RWPE1 (cell line): Measurements from ENCODE around the gene ZMYM3.
"Not testable (repeated sequence)": the region's sequence is repeated elsewhere in the genome, so short reads cannot be mapped to it uniquely, and the experiment has no call there.

Experiments used
- CTCF ChIA-PET: fragments of 350-600 bp; sonication (Branson Sonifier 250); formaldehyde crosslinking; extraction: SDS; loops from one replicate; lab custom pipeline; 2021; lab: Yijun Ruan, JAX
- POLR2A ChIA-PET: fragments of 400-600 bp; formaldehyde crosslinking; extraction: SDS; loops from one replicate; lab custom pipeline; 2020; ENCODE audit warnings: antibody characterized with exemption; ENCODE audit not compliant: low non-redundant PET; lab: Yijun Ruan, JAX
- DNase-seq: peaks from one replicate; pipeline ENCODE4 v3.0.0; 2012; ENCODE audit warnings: low spot score
- H3K27ac ChIP-seq: fragments of 450-650 bp; 2 replicates; pipeline ENCODE4 v1.5.1; 2017
- TF ChIP-seq, protein P1 (sequence below): fragments of 450-650 bp; conservative IDR thresholded peaks from 2 replicates; pipeline ENCODE4 v1.5.1; 2017; ENCODE audit warnings: low read depth, mild to moderate bottlenecking

Gene ZMYM3

GRCh38 chrX:71269801-71270395, 16.0 kb upstream of the ZMYM3 start:
- POLR2A ChIA-PET = no interaction called here
- H3K27ac ChIP-seq = no peak overlapping the region
- CTCF ChIA-PET = no interaction called here
- DNase-seq = no peak
- TF ChIP-seq, protein P1, sequence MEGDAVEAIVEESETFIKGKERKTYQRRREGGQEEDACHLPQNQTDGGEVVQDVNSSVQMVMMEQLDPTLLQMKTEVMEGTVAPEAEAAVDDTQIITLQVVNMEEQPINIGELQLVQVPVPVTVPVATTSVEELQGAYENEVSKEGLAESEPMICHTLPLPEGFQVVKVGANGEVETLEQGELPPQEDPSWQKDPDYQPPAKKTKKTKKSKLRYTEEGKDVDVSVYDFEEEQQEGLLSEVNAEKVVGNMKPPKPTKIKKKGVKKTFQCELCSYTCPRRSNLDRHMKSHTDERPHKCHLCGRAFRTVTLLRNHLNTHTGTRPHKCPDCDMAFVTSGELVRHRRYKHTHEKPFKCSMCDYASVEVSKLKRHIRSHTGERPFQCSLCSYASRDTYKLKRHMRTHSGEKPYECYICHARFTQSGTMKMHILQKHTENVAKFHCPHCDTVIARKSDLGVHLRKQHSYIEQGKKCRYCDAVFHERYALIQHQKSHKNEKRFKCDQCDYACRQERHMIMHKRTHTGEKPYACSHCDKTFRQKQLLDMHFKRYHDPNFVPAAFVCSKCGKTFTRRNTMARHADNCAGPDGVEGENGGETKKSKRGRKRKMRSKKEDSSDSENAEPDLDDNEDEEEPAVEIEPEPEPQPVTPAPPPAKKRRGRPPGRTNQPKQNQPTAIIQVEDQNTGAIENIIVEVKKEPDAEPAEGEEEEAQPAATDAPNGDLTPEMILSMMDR = no peak

GRCh38 chrX:71268624-71269023, 14.7 kb upstream of the ZMYM3 start:
- H3K27ac ChIP-seq, POLR2A ChIA-PET, DNase-seq, CTCF ChIA-PET: not testable (repeated sequence)

- CTCF ChIA-PET = no interaction called here
- H3K27ac ChIP-seq = no peak overlapping the region
- no peak for DNase-seq
- TF ChIP-seq, protein P1 = no peak
- POLR2A ChIA-PET = no interaction called here
These were observed 2.9 kb upstream of the ZMYM3 start for GRCh38 chrX:71256856-71257255.

DNA sequence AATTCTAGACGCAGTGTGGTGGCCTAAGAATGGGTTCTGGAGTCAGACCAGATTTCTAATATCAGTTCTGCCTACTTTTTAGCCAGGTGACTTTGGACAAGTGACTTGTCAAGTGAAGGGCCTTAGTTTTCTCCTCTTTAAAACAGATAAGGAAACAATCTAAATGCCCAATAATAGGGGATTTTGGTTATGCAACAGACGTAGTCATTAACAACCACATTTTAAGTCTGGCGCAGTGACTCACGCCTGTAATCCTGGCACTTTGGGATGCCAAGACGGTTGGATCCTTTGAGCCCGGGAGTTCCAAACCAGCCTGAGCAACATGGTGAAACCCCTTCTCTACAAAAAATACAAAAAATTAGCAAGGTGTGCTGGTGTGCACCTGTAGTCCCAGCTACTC, 2.1 kb upstream of the ZMYM3 start:
- DNase-seq = no peak
- ChIA-PET POLR2A (no interaction called here), CTCF (no interaction called here)
- no peak overlapping the region for H3K27ac ChIP-seq
- TF ChIP-seq, protein P1 = no peak

- TF ChIP-seq, protein P1 = peak; percentile 42
- ChIA-PET CTCF (interaction anchor here (0.6 to 0.7 kb wide), 2 partner anchors 50 to 634 kb away, joined by 3 read pairs; no protein-coding TSS in a partner anchor), POLR2A (no interaction called here)
- peak overlapping the region; percentile 74 for H3K27ac ChIP-seq
- DNase-seq = peak; percentile 28
These were observed 468 bp downstream of the ZMYM3 start for GRCh38 chrX:71253253-71254091.

- TF ChIP-seq, protein P1 = no peak
- POLR2A ChIA-PET = no interaction called here
- CTCF ChIA-PET = interaction anchor here (0.7 kb wide), 1 partner anchor 221 kb away, joined by 3 read pairs; no protein-coding TSS in a partner anchor
- H3K27ac ChIP-seq = peak overlapping the region; percentile 74; the same call in 1 of the 2 replicates
- DNase-seq = no peak
These were observed 1.7 kb downstream of the ZMYM3 start for GRCh38 chrX:71252221-71252620.
